Activated CD4-positive, alpha-beta T cell treated with anti-CD3 and anti-CD28 coated beads, Interleukin-10, Interleukin-2, amounts not matched to agents 100 ng/mL and 50 ng/mL, durations not matched to agents 16 hours and 8 hours (primary cell): ENCODE results near the gene PET100.

Experiments
- DNase-seq: peaks from one replicate; pipeline ENCODE4 v3.0.0-alpha.2; 2020

Gene PET100

DNA sequence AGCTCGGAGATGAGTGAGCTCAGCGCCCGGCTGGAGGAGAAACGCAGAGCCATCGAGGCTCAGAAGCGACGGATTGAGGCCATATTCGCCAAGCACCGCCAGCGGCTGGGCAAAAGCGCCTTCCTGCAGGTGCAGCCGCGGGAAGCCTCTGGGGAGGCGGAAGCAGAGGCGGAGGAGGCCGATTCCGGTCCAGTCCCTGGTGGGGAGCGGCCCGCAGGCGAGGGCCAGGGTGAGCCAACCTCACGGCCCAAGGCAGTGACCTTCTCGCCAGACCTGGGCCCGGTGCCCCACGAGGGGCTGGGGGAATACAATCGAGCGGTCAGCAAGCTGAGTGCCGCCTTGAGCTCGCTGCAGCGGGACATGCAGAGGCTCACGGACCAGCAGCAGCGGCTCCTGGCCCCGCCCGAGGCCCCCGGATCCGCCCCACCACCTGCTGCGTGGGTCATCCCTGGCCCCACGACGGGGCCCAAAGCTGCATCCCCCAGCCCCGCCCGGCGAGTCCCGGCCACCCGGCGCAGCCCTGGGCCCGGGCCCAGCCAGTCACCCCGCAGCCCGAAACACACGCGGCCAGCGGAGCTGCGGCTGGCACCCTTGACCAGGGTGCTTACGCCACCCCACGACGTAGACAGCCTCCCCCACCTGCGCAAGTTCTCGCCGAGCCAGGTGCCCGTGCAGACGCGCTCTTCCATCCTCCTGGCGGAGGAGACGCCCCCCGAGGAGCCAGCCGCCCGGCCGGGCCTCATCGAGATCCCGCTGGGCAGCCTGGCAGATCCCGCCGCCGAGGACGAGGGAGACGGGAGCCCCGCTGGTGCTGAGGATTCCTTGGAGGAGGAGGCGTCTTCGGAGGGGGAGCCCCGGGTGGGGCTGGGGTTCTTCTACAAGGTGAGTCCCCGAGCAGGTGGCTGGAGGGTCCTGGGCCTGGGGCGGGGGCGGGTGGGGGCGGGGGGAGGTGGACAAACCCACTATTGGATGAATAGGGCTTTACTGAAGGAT is 17.0 kb upstream of the PET100 start:
- DNase-seq: no peak

DNA sequence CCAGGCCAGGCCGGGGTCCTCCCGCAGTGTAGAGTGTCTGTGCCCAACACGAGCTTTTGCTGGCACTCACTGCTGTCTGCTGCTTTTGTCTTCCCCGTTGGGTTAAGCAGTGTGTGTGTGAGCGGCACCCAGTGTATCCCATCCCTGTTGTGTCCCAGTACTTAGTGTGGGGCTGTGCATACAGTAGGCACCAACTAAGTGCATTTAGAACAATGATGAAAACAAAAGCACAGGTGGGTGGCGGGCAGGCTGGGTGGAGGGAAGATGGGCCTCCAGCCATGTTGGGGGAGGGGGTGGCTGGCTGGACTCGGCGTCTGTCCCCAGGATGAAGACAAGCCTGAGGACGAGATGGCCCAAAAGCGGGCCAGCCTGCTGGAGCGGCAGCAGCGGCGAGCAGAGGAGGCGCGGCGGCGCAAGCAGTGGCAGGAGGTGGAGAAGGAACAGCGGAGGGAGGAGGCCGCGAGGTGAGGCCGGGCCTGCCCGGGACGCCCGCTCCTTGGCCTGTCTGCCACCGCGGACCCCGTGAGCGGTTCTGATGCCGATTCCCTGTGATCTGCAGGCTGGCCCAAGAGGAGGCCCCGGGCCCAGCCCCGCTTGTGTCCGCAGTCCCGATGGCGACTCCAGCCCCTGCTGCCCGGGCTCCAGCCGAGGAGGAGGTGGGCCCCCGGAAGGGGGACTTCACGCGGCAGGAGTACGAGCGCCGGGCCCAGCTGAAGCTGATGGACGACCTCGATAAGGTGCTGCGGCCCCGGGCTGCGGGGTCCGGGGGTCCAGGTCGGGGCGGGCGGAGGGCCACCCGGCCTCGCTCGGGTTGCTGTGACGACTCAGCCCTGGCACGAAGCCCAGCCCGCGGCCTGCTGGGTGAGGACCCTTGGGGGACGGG is 14.5 kb upstream of the PET100 start:
- no peak for DNase-seq

GRCh38 chr19:7617172-7617571 is 12.4 kb upstream of the PET100 start:
- DNase-seq: no peak

GRCh38 chr19:7617735-7618134 is 11.9 kb upstream of the PET100 start:
- DNase-seq: no peak

DNA sequence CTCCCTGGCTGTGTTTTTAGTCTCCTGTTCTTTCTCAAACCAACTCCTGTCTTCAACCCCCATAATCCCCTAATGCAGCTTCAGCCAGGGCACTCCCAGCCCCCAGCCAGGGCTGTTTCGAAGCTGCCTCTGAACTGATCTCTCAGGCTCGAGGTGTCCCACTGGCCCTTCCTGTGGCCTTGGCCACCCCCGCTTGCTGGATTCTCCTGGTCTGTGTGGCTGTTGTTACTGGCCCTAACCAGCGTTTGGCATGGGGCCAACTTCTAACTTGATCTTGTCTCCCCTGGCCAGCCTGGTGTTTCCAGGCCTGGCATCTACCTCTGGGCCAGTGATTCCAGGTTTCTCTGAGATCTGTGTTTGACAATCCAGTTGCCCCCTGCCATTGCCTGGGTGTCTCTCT is 11.2 kb upstream of the PET100 start:
- no peak for DNase-seq

- no peak for DNase-seq
Observed at GRCh38 chr19:7618771-7619510, 10.7 kb upstream of the PET100 start.

DNA sequence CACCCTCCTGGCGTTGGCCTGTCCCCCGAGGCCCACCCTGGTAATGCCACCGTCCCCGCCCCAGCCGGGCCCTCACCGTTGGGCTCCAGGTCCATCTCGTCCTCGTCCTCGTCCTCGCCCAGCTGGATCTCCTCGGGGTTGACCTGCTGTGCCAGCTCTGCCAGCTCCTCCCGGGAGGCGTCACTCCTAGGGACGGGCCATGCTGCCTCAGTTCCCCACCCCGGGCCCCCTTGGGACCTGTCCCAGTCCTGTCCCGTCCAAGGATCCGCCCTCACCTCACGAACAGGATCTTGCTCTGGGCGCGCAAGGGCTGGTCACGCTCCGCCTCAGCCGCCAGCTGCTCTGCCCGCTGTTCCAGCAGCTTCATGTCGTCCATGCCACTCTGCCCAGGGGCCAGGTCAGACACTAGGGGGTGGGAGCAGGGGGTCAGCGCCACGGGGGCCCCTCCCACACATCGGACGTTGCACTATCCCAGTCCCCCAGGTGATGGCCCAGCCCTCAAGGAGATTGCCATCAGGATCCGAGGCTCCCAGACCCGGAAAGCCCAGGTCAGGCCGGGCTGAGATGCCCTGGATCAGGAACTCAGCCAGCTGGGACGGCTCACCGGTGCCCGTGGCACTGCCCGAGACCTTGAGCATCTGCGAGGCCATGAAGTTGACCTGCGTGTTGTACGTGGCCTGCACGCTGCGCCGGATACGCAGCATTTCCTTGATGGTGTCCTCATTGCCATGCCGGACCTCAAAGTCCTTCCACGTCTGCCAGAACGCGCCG is 9.7 kb upstream of the PET100 start:
- no peak for DNase-seq

DNA sequence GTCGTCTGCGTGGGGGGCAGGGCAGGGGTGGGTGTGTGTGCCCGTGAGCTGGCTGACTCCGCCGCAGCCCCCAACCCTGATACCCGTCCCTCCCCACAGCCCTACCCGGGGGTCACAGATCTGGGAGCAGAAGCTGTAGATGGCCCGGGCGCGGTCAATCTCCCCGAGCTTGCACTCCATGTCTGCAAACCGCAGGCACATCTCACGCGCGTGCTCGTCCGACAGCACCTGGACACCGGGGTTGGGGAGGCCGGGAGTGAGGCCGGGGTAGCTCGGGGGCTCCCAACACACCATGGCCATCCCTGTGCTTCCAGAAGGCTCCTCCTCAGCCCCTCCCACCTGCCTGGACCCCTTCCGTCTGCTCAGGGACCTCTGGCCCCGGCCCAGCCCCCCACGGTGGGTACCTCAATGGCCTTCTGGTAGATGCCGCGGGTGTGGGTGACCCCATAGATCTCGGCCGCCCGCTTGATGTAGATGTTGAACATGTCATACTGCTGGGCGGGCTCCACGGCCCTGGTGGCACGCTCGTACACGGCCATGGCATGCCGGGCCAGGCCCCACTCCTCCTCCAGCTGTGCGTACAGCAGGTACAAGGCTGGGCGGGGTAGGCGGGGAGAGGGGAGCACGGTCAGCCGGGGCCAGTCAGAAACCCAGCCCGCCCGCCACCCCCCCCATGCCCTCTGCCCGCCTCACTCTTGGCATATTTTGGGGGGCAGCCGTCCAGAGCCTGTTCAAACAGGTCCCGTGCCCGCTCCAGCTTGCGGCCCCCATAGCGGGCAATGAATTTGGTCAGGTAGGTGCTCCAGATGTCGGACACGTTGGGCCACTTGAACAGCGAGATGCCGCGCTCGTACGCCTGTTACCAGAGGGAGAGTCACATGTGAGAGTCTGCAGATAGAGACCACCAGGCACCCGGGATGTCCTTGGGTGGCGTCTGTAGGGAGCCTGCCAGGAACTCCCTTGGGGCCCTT is 8.9 kb upstream of the PET100 start:
- no peak for DNase-seq

- no peak for DNase-seq
Observed at GRCh38 chr19:7622933-7623685, 6.5 kb upstream of the PET100 start.

- no peak for DNase-seq
Observed at GRCh38 chr19:7623725-7624603, 5.6 kb upstream of the PET100 start.

DNA sequence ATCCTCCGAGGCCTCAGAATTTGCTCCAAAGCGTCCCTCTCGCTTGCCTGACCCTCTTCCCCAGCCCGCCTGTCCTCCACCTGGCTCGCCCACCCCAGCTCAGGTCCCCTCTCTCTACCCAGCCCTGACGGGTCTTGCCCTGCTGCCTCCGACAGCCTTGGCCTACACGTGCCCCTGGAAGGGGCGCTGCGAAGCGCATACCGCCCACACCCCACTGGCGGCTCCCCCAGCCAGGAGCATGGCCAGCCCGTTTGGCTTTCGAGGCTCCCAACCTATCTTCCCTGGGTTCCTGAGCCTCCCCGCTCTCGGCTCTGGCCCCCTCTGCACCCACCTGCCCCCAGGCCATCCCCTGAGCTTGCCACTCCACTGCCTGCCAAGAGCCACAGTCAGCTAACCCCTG is 4.8 kb upstream of the PET100 start:
- DNase-seq: no peak

DNA sequence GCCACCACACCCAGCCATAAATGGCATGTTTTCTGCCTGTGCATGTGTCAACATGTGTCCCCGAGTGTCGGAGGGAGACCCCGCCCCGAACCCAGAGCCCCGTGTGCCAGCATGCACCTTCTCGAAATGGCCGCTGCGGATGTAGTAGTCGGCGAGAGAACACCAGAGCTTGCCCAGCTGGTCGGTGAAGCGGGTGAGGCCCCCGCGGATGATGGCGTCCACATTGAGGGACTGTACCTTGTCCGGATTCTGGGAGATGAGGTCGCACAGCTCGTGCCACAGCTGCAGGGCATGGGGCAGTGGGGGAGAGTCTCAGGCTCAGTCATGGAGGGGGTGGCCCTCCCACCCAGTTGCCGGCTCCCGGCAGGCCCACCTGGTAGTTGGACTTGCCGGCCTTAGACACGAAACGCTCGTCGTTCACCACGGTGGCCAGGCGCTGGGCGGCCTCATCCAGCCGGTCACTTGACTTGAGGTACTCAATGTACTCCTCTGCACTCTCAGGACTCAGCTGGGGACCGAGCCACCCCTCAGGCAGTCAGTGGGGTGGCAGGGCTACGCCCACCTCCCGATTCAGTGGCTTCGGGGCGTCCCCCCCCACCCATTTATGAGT is 3.7 kb upstream of the PET100 start:
- DNase-seq: no peak

- no peak for DNase-seq
Observed at GRCh38 chr19:7627166-7627565, 2.4 kb upstream of the PET100 start.

GRCh38 chr19:7628589-7629311 is 843 bp upstream of the PET100 start:
- no peak for DNase-seq

GRCh38 chr19:7631577-7631976 is 2.0 kb downstream of the PET100 start:
- DNase-seq: no peak

DNA sequence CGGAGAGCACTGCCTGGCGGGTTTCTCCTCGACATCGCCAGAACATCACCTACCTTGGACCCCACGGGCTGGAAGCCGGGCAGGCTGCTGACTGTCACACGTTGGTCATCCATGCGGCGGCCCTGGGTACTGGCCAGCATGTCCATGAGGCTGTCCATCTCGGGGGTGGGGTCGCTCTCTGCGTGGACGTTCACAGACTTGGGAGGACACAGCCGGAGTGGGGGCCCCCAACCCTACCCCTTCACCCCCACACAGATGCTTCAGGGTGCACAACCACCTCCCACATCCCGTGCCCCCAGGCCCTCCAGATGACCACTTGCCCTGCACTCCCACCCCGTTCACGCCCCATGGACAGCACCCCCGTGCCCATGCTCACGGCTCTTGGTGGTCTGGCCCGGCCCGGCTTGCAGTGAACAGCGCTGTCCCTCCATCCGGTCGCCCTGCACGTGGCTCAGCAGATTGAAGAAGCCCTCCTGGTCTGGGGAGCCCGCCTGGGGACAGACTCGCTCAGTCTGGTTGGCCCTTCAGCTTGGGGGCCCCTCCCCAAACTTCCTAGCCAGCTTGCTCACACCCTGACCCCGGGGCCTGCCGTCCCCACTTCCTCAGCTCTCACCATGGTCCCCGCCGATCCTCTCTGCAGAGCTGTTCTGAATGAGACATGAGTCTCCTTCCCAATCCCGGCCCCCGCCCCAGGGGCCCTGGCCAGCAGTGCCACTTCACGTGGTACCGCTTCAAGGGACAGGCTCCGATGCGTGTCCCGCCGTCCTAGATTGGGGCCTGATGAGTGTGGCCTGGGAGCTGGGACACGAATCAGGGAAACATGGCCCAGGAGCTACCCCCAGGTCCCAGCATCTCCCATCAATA is 3.0 kb downstream of the PET100 start:
- DNase-seq: no peak

DNA sequence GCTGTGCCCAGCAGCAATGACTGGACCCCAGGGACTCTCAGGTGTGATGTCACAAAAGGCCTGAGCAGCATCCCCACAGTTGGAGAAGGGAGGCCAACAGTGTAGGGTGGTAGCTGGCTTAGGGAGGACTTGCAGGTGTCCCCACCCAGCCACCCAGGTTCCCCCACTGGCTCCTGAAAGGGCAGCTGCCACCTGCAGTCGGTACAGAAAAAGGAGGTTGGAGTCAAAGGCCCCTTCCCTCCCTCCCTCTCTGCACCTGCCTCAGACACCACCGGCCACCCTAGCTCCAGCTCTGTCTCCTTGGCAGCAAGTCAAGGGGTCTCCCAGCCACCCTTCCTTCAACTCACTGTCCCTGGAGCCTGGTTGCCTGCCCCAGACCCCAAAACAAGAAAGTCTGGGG is 4.1 kb downstream of the PET100 start, which contains the start of gene PCP2:
PCP2 (minus strand) TSS at position 22 of the 400 bp plus-strand sequence. CDS start 262 bp downstream, outside the sequence.
- no peak for DNase-seq
